ENCODE measurements around the gene WASL.
A peak's percentile ranks its signal among the peaks of the same experiment; 100 is the strongest.
"Not testable (repeated sequence)": the region's sequence is repeated elsewhere in the genome, so short reads cannot be mapped to it uniquely, and the experiment has no call there.

WASL gene

GRCh38 chr7:123748734-123749536 is at the start of gene WASL:
Gene WASL, minus strand, starts transcription at chr7:123749003. Its CDS starts 269 bp downstream, at chr7:123748734.
- peak; percentile 88 to 96 for DNase-seq

- DNase-seq, result peak; percentile 9 to 13
Observed at GRCh38 chr7:123797673-123798531, 49.1 kb upstream of the WASL start.

GRCh38 chr7:123796568-123796967 is 47.8 kb upstream of the WASL start:
- DNase-seq, result no peak

GRCh38 chr7:123795917-123796316 is 47.1 kb upstream of the WASL start:
- no peak for DNase-seq

- not testable (repeated sequence) for DNase-seq
Observed at GRCh38 chr7:123795116-123795515, 46.3 kb upstream of the WASL start.

GRCh38 chr7:123792547-123792946 is 43.7 kb upstream of the WASL start:
- DNase-seq, result no peak

- DNase-seq, result no peak
Observed at GRCh38 chr7:123791001-123791400, 42.2 kb upstream of the WASL start.

- no peak for DNase-seq
Observed at GRCh38 chr7:123789817-123790216, 41.0 kb upstream of the WASL start.

- no peak for DNase-seq
Observed at GRCh38 chr7:123789206-123789784, 40.5 kb upstream of the WASL start.

GRCh38 chr7:123788584-123788983 is 39.8 kb upstream of the WASL start:
- no peak for DNase-seq

- no peak for DNase-seq
Observed at GRCh38 chr7:123787220-123788007, 38.6 kb upstream of the WASL start.

GRCh38 chr7:123784263-123784662 is 35.5 kb upstream of the WASL start:
- no peak for DNase-seq

GRCh38 chr7:123783820-123784219 is 35.0 kb upstream of the WASL start:
- DNase-seq, result no peak

GRCh38 chr7:123782071-123782798 is 33.4 kb upstream of the WASL start:
- no peak for DNase-seq

GRCh38 chr7:123780472-123780871 is 31.7 kb upstream of the WASL start:
- DNase-seq, result not testable (repeated sequence)

GRCh38 chr7:123774496-123774895 is 25.7 kb upstream of the WASL start:
- no peak for DNase-seq

GRCh38 chr7:123773481-123773880 is 24.7 kb upstream of the WASL start:
- DNase-seq, result no peak

- DNase-seq, result no peak
Observed at GRCh38 chr7:123772652-123773051, 23.8 kb upstream of the WASL start.

- no peak for DNase-seq
Observed at GRCh38 chr7:123771846-123772245, 23.0 kb upstream of the WASL start.

GRCh38 chr7:123771256-123771655 is 22.5 kb upstream of the WASL start:
- DNase-seq, result no peak

- DNase-seq, result no peak
Observed at GRCh38 chr7:123770378-123770777, 21.6 kb upstream of the WASL start.

- no peak for DNase-seq
Observed at GRCh38 chr7:123769371-123769770, 20.6 kb upstream of the WASL start.
